SK-N-MC (cell line): ENCODE data around the gene COL4A1.
A peak's percentile ranks its signal among the peaks of the same experiment; 100 is the strongest.
"Not testable (repeated sequence)": the region's sequence is repeated elsewhere in the genome, so short reads cannot be mapped to it uniquely, and the experiment has no call there.

Source experiments
- DNase-seq: peaks from one replicate; pipeline ENCODE4 v3.0.0-alpha.2; 2011; ENCODE audit warnings: low read depth, low spot score
- H3K27ac ChIP-seq: fragments of 200-600 bp; sonication (generic); 2 replicates; pipeline ENCODE4 v1.5.1; 2016; ENCODE audit warnings: mixed run types
- H3K36me3 ChIP-seq: fragments of 200-600 bp; sonication (generic); 2 replicates; pipeline ENCODE4 v1.6.1; 2017; ENCODE audit warnings: antibody characterized with exemption, low read length, mixed read lengths; ENCODE audit not compliant: insufficient read depth
- H3K4me3 ChIP-seq: fragments of 200-600 bp; sonication (generic); 2 replicates; pipeline ENCODE4 v1.5.1; 2016
- H3K9ac ChIP-seq: fragments of 200-600 bp; sonication (generic); 2 replicates; pipeline ENCODE4 v1.8.0; 2017; ENCODE audit warnings: mixed run types, mixed read lengths; ENCODE audit not compliant: insufficient read length
- H3K9me3 ChIP-seq: fragments of 200-600 bp; sonication (generic); 2 replicates; pipeline ENCODE4 v1.6.1; 2017; ENCODE audit warnings: low read depth, mild to moderate bottlenecking, antibody characterized with exemption, low read length, moderate library complexity, mixed read lengths
- EZH2 ChIP-seq: fragments of 200-600 bp; sonication (generic); IDR thresholded peaks from one replicate; pipeline ENCODE4 v1.6.1; 2017; ENCODE audit warnings: antibody characterized with exemption
- FOXP2 ChIP-seq: optimal IDR thresholded peaks from 2 replicates; pipeline ENCODE3; 2011; ENCODE audit warnings: mild to moderate bottlenecking, moderate library complexity; ENCODE audit not compliant: insufficient read depth; ENCODE audit errors: extremely low read length, control extremely low read depth
- POLR2AphosphoS5 ChIP-seq: IDR thresholded peaks from 2 replicates; pipeline ENCODE4 v1.6.1; 2012; ENCODE audit warnings: mild to moderate bottlenecking, low read depth, low read length, borderline replicate concordance

Gene COL4A1

DNA sequence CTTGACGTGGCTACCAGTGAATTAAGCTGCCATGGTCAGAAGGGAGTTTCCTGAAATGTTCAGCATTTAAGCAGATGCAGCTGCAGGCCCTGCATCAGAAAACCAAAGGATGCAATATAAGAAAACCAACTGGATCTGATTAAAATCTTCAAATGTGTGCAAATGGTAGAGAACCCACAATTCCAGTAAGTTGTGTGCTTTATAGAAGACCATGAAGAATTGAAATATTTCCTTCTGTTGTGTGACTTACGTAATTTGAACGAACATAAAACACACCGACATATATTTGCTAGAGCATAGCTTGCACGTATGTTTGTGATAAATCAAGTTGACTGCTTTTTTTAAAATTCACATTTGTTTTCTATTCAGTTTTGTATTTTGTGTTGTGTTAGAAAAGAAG, 191.4 kb downstream of the COL4A1 start:
- Histone ChIP-seq H3K27ac (peak overlapping the region; percentile 72), H3K36me3 (no peaks in the 10 kb centered on the region), H3K9me3 (no peaks in the 10 kb centered on the region), H3K9ac (peak overlapping the region; percentile 43), H3K4me3 (peak overlapping the region; percentile 59)
- peak; percentile 26 for DNase-seq
- TF ChIP-seq FOXP2 (no peak), EZH2 (no peak), POLR2AphosphoS5 (no peak)

DNA sequence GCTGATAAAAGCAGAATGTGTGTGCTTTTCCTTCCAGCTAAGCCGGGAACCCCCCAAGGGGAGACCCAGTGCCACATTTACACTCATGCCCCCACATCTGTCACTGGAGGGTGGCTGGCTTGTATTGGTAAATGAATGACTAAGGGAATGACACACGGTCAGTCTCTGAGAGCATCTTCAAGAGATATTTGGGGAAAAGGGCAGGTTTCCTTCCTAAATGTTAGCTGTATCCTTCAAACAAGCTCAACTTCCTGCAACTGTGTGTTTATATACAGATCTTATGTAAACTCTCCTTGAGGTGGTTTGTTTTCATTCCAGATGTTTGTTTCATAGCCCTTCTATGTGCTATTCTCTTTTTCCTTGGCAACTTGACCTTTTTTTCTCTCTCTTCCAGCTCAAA, 192.6 kb downstream of the COL4A1 start:
- no peaks in the 10 kb centered on the region for H3K36me3 ChIP-seq
- no peak overlapping the region for H3K27ac ChIP-seq
- H3K9ac ChIP-seq: no peak overlapping the region
- no peaks in the 10 kb centered on the region for H3K9me3 ChIP-seq
- TF ChIP-seq EZH2 (no peak), POLR2AphosphoS5 (no peak), FOXP2 (no peak)
- H3K4me3 ChIP-seq: no peak overlapping the region
- DNase-seq: no peak

DNA sequence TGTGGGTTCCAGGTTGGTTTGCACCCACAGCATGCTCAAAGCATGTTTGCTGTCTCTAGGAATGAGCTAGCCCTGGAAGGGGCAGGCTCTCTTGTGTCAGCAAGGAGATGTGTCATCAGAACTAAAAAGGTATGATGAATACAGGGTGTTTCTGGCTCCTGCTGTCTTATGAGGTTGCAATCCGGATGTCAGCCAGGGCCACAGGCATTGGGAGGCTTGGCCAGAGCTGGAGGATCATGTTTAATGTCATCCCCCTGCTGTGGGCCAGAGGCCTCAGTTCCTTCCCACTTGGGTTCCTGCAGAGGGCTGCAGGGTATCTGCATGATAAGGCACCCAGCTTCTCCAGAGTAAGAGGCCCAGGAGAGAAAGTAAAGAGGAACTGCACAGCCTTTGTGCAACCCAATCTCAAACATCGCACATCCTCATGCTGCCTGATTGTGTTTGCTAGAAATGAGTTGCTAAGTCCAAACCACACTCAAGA, 193.6 kb downstream of the COL4A1 start:
- H3K9me3 ChIP-seq: no peaks in the 10 kb centered on the region
- no peak for DNase-seq
- H3K4me3 ChIP-seq: no peak overlapping the region
- no peak overlapping the region for H3K9ac ChIP-seq
- no peak for TF ChIP-seq POLR2AphosphoS5
- TF ChIP-seq FOXP2: no peak
- no peaks in the 10 kb centered on the region for H3K36me3 ChIP-seq
- peak overlapping the region; percentile 74 for H3K27ac ChIP-seq

DNA sequence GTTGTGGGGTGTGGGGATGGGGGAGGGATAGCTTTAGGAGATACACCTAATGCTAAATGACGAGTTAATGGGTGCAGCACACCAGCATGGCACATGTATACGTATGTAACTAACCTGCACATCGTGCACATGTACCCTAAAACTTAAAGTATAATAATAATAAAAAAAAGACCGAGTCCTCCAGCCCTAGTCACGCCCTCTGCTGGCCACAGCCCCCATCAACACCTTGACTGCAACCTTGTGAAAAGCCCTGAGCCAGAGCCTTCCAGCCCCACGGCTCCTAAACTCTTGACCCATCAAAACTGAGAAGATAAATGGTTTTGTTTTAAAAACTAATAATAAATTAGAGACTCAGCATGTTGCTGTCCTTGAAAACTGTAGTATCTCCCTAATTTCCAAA, 194.6 kb downstream of the COL4A1 start:
- not testable (repeated sequence) for H3K4me3 ChIP-seq, H3K36me3 ChIP-seq, H3K9ac ChIP-seq, H3K9me3 ChIP-seq, DNase-seq
- peak overlapping the region; percentile 74; the same call in 1 of the 2 replicates for H3K27ac ChIP-seq

DNA sequence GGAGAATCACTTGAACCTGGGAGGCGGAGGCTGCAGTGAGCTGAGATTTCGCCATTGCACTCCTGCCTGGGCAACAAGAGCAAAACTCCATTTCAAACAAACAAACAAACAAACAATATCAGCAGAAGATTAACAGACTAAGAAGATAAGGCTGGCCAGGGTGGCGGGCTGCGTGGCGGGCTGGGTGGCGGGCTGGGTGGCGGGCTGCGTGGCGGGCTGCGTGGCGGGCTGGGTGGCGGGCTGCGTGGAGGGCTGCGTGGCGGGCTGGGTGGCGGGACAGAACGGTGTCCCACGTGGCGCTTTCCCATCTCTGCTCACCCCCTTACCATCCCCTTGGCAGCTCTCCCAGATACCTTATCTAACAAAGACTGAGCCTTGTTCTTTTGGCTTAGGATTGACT, 196.2 kb downstream of the COL4A1 start:
- no peak overlapping the region for H3K27ac ChIP-seq
- TF ChIP-seq EZH2 (no peak), POLR2AphosphoS5 (no peak), FOXP2 (no peak)

DNA sequence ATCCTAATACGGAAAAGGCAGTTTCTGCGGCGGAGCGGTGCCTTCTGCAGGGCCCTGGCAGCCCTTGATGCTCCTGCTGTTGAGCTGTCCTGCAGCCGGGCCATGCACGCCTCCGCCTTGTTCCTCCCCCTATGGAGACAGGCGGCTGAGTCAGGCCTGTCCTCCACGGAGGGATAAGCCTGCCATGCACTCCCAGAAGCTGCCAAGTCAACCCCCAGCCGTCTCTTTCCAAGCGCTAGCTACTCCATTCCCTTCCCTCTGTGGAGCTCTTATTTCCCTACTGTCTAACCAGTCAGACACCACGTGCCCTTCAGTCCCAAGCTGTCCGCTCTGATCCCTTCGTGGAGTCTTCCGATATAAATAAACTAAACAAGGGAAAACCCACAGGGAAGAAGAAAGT, 197.0 kb downstream of the COL4A1 start:
- Histone ChIP-seq H3K27ac (peak overlapping the region; percentile 84), H3K4me3 (peak overlapping the region; percentile 48), H3K36me3 (no peaks in the 10 kb centered on the region), H3K9ac (peak overlapping the region; percentile 48), H3K9me3 (no peaks in the 10 kb centered on the region)
- no peak for TF ChIP-seq FOXP2
- DNase-seq: no peak

More for the DNA sequence above, 196.2 kb downstream of the COL4A1 start:
- Histone ChIP-seq H3K9ac (no peak overlapping the region), H3K9me3 (no peaks in the 10 kb centered on the region), H3K36me3 (no peaks in the 10 kb centered on the region), H3K4me3 (no peak overlapping the region)
- DNase-seq: no peak

DNA sequence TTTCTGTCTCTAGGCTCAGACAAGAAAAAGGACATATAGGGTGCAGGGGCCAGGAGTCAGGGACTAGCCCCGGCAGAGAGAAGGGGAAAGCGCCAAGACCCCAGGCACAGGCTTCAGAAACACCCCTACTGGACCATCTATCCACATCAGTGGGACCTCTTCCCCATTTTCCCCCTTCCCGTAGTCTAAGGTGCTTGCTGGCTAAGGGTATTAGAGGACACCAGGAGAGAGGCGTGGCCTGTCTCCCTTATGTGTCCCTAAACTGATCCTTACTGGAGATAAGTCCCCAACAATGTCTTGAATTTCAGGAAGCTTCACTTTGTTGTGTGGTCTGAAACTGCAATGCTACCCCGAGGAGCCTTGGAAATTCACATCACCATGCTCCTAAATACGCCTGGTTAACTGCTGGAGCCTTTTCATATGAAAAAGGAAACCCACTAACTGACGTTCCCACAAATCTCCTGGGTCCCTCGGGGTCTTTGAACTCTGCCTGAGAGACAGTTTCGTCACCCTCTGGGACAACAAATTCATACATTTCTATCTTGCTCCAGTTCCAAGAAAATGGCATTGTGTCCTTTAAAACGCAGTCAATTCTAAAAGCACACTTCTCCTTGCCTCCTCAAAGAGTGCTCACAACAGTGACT, 197.7 kb downstream of the COL4A1 start:
- Histone ChIP-seq H3K36me3 (no peaks in the 10 kb centered on the region), H3K27ac (peak overlapping the region; percentile 84), H3K9ac (peak overlapping the region; percentile 48), H3K9me3 (no peaks in the 10 kb centered on the region), H3K4me3 (peak overlapping the region; percentile 48)
- TF ChIP-seq EZH2 (no peak), FOXP2 (no peak), POLR2AphosphoS5 (no peak)
- peak; percentile 18 for DNase-seq

DNA sequence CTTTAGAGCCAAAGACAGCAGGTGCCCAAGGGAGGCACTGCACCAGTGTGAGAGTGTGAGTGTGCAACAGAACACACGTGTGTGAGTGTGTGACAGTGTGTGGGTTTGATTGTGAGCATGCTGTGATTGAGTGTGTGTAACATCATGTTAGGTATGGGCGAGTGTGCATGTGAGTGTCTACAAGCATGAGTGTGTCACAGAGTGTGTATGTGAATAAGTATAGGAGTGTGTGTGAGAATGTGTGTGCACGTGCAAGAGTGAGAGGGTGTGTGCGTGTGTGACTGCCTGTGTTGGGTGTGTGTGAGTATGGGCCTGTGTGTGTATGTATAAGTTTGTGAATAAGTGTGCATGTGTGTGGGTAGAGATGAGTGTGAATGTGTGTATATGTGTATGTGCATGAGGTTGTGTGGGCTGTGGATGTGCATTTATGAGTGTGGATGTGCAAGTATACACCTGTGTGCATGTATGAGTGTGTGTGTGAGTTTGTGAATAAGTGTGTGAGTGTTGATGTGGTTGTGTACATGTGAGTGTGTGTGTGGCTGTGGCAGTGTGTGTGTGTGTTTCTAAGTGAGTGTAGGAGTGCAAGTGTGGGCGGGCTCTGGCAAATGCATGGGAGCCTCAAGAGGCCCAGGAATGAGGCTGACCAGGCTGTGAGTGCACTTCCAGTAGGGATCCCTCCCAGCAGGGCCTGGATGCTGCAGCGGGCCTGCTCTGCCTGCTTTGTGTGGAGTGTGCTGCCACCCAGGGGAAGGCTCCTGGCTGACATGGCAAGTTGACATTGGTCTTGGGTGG, 198.4 kb downstream of the COL4A1 start:
- Histone ChIP-seq H3K9ac (peak overlapping the region; percentile 48), H3K36me3 (no peaks in the 10 kb centered on the region), H3K4me3 (no peak overlapping the region), H3K27ac (peak overlapping the region; percentile 84; the same call in 1 of the 2 replicates), H3K9me3 (no peaks in the 10 kb centered on the region)
- DNase-seq: peak; percentile 47
- TF ChIP-seq FOXP2: peak; percentile 74
- no peak for TF ChIP-seq POLR2AphosphoS5
- no peak for TF ChIP-seq EZH2
